GM18526 (cell line): Measurements from ENCODE around the gene RPL28.
A peak's percentile ranks its signal among the peaks of the same experiment; 100 is the strongest.

Source experiments
- POLR2A ChIP-seq: IDR thresholded peaks from 3 replicates; pipeline ENCODE4 v1.6.1; 2011; ENCODE audit not compliant: insufficient read length; ENCODE audit errors: extremely low read depth

Gene RPL28

GRCh38 chr19:55385724-55386492 is at the start of gene RPL28:
RPL28 (plus strand) TSS chr19:55385932; CDS start chr19:55386358, 426 bp downstream.
- peak; percentile 100 for TF ChIP-seq POLR2A

GRCh38 chr19:55336101-55336500 is 49.6 kb upstream of the RPL28 start:
- no peak for TF ChIP-seq POLR2A

- peak; percentile 2 for TF ChIP-seq POLR2A
These were observed 46.4 kb upstream of the RPL28 start, which contains the start of gene KMT5C for GRCh38 chr19:55339105-55339888. KMT5C (plus strand) TSS chr19:55339876; CDS start chr19:55341937, 2,061 bp downstream.

GRCh38 chr19:55339889-55340783 is 45.6 kb upstream of the RPL28 start:
- peak; percentile 69 for TF ChIP-seq POLR2A

GRCh38 chr19:55340784-55341147 is 45.0 kb upstream of the RPL28 start:
- no peak for TF ChIP-seq POLR2A

- TF ChIP-seq POLR2A: no peak
These were observed 44.6 kb upstream of the RPL28 start for GRCh38 chr19:55341171-55341588.

GRCh38 chr19:55341595-55342531 is 43.9 kb upstream of the RPL28 start:
- no peak for TF ChIP-seq POLR2A

- no peak for TF ChIP-seq POLR2A
These were observed 41.3 kb upstream of the RPL28 start for GRCh38 chr19:55344444-55344843.

- no peak for TF ChIP-seq POLR2A
These were observed 40.5 kb upstream of the RPL28 start for GRCh38 chr19:55345101-55345817.

GRCh38 chr19:55345818-55346724 is 39.7 kb upstream of the RPL28 start:
- no peak for TF ChIP-seq POLR2A

- TF ChIP-seq POLR2A: no peak
These were observed 38.8 kb upstream of the RPL28 start for GRCh38 chr19:55346725-55347441.
